HT-29 (cell line): ENCODE measurements around the gene ADAM10. TPM values are rescaled to one million over a fixed set of nuclear protein-coding genes. Genes with fewer than 3 reads are reported as not detected.

Experiments used
- DNase-seq: peaks from one replicate; pipeline ENCODE4 v3.0.0-alpha.2; 2015; ENCODE audit warnings: low spot score
- total RNA-seq: library from RNA; depleted of rRNA; stranded (reverse); fragments of >200 nt; shearing (Covaris generic); gene quantifications from 2 replicates; pipeline ENCODE4 v1.2.3, GENCODE V29; 2014

ADAM10 gene
- total RNA-seq, 1 experiment from 2014 or later, result 138 TPM

- no peak for DNase-seq
These were observed 32.1 kb downstream of the ADAM10 start for GRCh38 chr15:58717357-58717756.

DNA sequence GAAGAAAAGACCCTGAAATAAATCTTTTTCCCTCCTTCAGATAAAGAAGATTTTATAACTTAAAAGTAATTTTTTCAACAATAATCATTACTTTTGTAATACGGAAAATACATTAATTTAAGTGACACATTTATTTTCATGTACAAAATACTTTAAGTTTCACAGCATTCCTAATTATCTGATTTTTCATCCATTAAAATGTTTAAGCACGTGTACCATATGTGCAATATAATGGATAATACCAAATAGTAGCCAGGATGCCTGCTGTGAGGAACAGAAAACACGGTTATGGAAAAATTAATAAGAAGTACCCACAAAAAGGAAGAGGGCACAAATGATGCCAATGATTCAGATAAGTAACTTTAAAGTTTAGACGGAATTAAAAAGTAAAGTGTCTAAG, 33.5 kb downstream of the ADAM10 start:
- no peak for DNase-seq

DNA sequence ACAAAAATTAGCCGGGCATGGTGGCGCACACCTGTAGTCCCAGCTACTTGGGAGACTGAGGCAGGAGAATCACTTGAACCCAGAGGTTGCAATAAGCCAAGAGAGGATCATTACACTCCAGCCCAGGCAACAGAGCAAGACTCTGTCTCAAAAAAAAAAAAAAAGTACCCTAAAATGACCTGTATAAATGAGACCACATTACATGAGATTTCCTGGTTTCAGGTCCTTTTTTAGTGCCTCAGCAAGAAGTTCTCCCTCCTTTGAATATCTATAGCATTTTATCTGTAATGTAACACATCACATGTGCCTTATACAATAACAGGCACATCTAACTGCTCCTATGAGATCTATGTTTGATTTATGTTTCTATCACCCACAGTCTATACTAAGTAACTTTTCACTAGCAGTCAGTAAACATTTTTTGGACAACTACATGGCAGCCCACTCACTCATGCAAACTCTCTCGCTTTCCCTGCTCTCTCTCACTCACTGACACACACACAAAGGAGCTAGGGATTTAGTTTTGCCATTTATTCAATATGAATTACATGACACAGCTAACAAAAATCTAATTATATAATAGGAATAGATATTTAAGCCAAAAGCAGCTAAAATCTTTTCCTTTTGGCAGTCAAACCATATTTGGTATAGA, 34.1 kb downstream of the ADAM10 start:
- no peak for DNase-seq

GRCh38 chr15:58710701-58711100, 38.8 kb downstream of the ADAM10 start:
- no peak for DNase-seq

GRCh38 chr15:58707397-58707796, 42.1 kb downstream of the ADAM10 start:
- no peak for DNase-seq

- DNase-seq, result no peak
These were observed 44.4 kb downstream of the ADAM10 start for GRCh38 chr15:58705105-58705504.

DNA sequence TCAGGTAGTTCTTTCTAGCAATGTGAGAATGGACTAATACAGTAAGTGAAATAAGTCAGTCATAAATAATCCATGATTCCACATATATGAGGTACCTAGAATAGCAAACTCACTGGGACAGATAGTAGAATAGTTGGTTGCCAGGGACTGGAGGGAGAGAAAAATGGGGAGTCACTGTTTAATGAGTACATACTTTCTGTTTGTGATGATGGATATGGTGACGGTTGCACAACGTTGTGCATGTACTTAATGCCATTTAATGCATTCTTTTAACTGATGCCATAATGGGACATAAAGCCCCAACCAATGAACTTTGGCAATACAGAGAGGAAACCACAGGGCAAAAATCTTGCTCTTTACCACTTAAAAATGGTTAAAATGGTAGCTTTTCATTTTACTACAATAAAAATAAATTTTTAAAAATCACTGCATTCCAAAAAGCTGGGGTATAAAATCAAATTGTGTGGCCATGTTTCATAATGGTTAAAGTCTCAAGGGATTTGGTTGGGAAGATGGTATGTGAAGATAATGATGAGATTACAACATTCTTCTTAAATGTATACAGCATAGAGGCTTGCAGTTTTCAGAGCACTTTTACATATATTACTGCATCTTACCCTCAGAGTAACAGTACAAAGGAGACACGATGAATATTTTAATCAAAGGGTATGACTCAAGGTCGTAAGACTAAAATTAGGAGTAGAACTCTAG, 45.2 kb downstream of the ADAM10 start:
- DNase-seq, result no peak

- DNase-seq, result no peak
These were observed 45.9 kb downstream of the ADAM10 start for GRCh38 chr15:58703610-58704009.

DNA sequence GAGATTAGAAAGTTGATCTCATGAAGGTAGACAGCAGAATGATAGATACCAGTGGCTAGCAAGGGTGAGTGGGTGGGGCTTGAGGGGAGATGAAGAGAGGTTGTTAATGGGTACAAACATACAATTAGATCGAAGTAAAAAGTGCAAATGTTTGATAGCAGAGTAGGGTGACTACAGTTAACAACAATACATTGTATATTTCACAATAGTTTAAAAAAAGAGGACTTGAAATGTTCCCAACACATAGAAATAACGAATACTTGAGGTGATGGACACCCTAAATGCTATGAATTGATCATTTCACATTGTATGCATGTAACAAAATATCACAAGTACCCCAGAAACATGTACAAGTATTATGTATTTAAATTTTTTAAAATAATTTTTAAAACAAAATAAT, 47.3 kb downstream of the ADAM10 start:
- no peak for DNase-seq

DNA sequence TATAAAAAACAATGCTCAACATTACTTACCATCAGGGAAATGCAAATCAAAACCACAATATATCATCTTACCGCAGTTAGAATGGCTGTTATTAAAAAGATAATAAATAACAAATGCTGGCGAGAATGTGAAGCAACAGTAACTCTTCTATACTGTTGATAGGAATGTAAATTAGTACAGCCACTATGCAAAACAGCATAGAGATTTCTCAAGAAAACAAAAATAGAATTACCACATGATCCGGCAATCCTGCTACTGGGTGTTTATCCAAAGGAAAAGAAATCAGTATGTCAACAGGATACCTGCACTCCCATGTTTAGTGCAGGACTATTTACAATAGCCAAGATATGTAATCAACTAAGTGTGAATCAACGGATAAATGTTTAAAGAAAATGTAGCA, 48.1 kb downstream of the ADAM10 start:
- DNase-seq, result no peak

- no peak for DNase-seq
These were observed 49.7 kb downstream of the ADAM10 start for GRCh38 chr15:58699769-58700168.

- DNase-seq, result no peak
These were observed 50.4 kb downstream of the ADAM10 start for GRCh38 chr15:58698887-58699641.

GRCh38 chr15:58697220-58697619, 52.3 kb downstream of the ADAM10 start:
- DNase-seq, result no peak

- no peak for DNase-seq
These were observed 52.8 kb downstream of the ADAM10 start for GRCh38 chr15:58696738-58697137.

GRCh38 chr15:58694641-58695398, 54.7 kb downstream of the ADAM10 start:
- DNase-seq, result no peak

GRCh38 chr15:58690703-58691102, 58.8 kb downstream of the ADAM10 start:
- DNase-seq, result no peak

DNA sequence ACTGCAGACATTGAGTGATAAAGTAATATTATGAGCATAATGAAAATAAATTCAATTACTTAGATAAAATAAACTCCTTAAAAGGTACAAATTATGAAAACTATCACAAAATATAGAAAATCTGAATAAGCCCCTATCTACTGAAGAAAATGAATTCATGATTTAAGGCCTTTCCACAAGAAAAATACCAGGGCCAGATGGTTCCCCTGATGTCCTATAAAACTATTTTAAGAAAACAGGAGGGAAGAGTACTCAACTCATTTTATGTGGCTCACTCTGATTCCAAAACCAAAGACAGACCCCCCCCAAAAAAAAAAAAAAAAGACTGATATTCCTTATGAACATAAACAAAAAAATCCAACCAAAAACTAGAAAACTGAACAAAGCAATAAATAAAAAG, 59.9 kb downstream of the ADAM10 start:
- no peak for DNase-seq

GRCh38 chr15:58686286-58686685, 63.2 kb downstream of the ADAM10 start:
- DNase-seq, result no peak

GRCh38 chr15:58684751-58685150, 64.8 kb downstream of the ADAM10 start:
- no peak for DNase-seq

DNA sequence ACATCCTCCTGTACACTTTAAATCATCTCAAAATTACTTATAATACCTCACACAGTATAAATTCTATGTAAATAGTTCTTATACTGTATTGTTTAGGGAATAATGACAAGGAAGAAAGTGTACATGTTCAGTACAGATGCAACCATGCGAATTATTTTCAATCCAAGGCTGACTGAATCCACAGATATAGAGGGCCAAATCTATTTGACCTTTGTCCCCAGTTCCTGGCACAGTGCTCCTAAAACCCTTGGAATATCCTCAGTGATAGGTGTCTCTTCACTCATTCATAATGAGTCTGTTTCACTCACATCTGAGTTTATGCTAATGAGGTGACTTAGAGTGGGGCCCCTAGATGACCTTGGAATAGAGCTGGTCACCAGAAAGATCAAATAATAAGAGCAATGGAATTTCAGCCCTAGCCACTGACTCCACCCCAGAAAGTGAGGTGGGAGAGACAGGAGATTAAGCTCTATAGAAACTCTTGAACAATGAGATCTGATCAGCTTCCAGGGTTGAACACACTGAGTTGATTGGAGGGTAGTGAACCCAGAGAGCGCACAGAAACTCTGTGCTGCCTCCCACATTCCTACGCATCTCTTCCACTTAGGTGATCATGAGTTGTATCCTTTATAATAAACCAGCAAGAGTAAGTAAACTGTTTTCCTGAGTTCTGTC, 65.3 kb downstream of the ADAM10 start:
- no peak for DNase-seq

DNA sequence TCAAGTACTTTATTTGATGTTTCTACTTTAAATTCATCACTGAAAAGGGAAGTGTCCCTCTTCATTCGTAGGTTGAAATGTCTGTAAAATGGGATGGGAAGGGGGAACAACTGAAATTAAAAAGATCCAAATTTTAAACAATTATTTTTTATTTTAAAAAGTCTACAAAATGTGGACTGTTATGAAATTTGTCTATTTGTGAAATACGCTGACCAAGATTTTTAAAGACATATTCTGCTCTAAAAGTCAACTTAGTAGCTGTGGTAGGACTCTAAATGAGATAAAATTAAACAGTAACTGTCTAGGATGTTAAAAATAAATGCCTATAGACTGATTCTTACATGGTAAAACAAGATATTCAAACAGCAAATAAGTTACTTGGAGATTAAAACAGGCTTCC, 67.3 kb downstream of the ADAM10 start:
- no peak for DNase-seq
